ENCODE data around the gene BRPF3.

The BRPF3 gene

DNA sequence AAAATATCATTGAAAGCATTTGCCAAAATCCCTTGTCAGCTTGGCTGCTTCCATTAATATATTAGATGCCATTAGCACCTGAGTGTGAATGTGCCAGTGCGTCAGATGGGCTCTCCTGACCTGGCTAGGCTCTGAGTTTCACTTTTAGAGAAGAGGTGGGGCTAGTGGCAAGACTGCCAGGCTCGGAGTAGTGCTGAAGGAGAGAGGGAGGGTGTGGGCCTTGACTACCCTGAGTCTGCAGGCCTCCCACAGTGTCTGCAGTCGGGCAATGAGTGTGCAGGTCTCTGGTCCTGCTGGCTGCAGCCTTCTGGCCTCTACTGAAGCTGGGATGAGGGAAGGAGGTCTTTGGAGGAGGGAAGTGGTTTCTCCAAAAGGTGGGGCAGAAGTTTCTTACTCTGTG is 38.8 kb downstream of the BRPF3 start:
- no peak for DNase-seq

DNA sequence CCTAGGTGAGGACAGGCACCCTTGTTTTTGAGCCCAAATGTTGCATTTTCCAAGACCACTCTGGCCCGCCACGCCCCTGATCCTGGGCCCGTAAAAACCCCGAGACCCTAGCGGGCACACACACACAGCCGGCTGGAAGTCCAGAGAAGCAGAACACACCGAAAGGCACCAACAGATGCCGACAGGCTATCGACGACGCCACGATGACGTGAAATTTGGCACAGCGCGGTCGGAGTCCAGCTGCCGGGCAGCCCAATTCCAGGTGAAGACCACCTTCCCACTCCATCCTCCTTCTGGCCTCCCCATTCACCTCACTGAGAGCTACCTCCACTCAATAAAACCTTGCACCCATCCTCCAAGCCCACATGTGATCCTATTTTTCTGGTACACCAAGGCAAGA is 39.3 kb downstream of the BRPF3 start:
- no peak for DNase-seq

GRCh38 chr6:36239774-36240173 is 43.2 kb downstream of the BRPF3 start:
- no peak for DNase-seq

- no peak for DNase-seq
These were observed 45.2 kb downstream of the BRPF3 start for GRCh38 chr6:36241728-36242127.

DNA sequence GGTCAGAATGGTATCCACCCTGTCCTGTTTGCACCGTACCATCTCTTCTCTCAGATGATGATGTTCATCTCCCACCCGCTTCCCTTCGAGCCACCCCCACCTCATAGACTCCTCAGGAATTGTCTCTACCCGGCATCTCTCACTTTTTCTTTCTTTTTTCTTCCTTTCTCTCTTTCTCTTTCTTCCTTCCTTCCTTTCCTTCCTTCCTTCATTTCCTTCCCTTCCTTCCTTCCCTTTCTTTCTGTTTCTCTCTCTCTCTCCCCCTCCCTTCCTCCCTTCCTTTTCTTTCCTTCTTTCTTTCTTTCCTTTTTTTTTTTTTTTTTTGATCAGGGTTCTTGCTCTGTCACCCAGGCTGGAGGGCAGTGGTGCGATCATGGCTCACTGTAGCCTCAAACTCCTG is 45.6 kb downstream of the BRPF3 start:
- no peak for DNase-seq

GRCh38 chr6:36242626-36243025 is 46.1 kb downstream of the BRPF3 start:
- no peak for DNase-seq

DNA sequence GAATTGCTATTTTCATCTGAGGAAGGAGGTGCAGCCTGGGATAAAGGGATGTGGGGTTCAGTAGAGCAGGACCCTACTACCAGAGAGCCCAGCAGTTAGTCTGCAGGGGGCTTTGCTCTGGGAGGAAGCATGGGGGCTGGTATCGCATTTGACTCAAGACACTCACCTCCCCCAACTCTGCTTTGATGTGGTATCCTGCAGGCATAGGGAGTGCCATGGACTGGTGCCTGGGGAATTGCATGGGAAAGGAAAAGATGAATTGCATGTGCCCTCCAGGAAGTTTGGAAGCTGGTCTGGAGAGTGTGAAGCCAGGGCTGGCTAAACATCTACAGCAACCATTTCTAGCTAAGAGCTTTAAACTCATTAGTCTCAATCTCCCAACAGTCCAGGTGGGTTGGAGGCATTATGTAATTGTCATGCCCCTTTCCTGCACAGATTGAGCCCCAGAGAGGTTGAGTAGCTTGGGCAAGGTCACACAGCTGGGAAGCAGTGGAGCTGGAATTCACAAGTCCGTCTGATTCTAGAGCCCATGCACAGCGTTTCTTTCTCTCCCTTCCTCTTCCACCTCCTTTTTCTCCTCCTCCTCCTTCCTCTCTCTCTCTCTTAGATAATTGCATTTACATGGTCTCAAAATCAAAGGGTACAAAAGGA is 47.1 kb downstream of the BRPF3 start:
- DNase-seq, result no peak

GRCh38 chr6:36244641-36245280 is 48.2 kb downstream of the BRPF3 start:
- DNase-seq, result no peak

- DNase-seq, result no peak
These were observed 49.1 kb downstream of the BRPF3 start for GRCh38 chr6:36245572-36246061.

- DNase-seq, result no peak
These were observed 50.1 kb downstream of the BRPF3 start for GRCh38 chr6:36246506-36247268.

- no peak for DNase-seq
These were observed 51.1 kb downstream of the BRPF3 start for GRCh38 chr6:36247693-36248092.

DNA sequence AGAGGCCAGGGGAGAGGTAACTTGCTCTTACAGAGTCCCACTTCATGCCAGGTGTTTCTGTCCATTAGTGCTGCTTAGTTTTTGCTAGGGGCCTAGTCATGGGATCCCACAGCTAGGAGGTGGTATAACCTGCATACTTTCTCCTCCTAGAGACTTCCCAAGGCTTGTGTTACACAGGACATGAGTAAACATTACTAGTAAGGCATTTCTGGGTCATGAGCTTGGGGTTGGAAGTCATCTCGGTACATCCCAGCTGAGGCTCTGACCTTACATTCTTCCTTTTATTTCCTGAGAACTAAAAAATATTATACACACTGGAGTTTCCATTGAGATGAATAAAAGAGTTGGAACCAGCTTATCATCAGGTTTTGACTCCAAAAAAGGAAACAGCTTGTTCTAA is 52.4 kb downstream of the BRPF3 start:
- DNase-seq, result no peak

DNA sequence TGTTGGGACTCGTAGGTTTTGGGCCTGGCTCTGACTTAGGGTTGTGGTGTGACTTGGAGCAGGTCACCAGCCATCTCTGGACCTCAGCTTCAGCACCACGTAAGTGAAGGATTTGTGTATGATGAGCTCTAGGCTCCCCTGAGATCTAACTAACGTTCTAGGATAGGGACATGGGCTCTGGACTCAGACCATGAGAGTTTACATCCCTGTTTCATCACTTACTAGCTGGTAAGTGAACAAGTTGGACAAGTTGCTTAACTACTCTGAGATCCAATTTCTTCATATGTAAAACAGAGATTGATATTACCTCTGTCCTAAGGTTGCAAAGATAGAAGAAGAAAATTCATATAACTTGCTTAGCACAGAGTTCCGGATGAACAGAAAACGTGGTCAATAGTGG is 53.0 kb downstream of the BRPF3 start:
- no peak for DNase-seq

DNA sequence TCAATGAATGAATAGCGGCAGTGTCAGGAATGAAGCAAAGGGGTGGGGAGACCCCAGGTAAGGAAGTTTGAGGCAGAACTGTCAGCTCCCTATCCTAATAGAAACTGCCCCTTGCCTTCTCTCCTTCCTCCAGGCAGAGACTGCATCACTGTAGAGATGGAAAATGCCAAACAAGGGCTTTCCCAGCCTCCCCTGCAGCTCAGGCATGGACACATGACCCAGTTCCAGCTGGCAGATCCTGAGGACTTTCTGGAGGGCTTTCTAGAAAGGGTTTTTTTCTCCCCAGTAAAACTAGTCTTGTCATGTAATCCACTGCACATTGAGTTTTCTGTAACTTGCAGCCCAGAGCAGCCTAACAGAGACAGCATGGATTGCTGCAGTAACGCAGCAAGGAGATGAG is 55.5 kb downstream of the BRPF3 start:
- DNase-seq, result no peak

- no peak for DNase-seq
These were observed 67.0 kb downstream of the BRPF3 start for GRCh38 chr6:36263390-36264000.

- DNase-seq, result no peak
These were observed 69.2 kb downstream of the BRPF3 start for GRCh38 chr6:36265744-36266143.

- DNase-seq, result no peak
These were observed 70.5 kb downstream of the BRPF3 start for GRCh38 chr6:36266913-36267644.

DNA sequence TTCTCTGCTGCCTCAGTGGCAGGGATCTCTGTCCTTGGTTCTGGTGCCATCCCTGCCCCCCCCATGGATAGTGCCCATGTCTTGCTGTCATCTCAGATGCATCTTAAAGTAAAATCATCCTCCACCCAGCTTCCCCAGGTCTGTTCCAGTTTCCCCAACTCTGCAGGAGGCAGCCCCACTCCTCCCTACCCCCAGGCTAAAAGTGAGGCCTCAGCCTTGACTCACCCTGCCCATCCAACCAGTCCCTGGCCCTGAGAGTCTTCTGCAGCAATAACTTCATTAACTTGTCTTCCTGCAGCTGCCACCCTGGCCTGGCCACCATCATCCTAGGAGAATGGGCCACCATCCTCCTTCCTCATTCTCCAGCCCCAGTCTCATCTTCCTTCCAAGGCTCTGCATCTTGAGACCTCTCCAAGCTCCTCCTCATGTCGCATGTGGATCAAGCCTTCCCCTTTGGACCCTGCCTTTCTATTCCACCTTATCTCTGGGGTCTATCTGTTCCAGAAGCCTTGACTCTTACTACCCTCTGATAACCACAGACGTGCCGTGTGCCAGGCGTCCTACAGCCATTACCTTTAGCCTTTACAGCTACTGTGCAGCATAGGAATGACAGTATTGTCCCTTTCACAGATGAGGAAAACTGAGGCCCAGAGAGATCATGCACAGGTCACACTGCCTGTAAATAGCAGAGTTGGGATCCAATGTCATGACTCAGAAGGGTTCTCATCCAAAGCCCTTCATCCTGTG is 71.4 kb downstream of the BRPF3 start:
- DNase-seq, result no peak

- no peak for DNase-seq
These were observed 72.1 kb downstream of the BRPF3 start for GRCh38 chr6:36268478-36269275.

- no peak for DNase-seq
These were observed 73.5 kb downstream of the BRPF3 start, which contains the start of gene PNPLA1 for GRCh38 chr6:36269834-36270705. Gene PNPLA1, plus strand, starts transcription at chr6:36270060. Its CDS starts 400 bp downstream, at chr6:36270460.
